SH-SY5Y (cell line): ENCODE measurements around the gene SFXN5.

Experiments used
- GATA2 ChIP-seq: IDR thresholded peaks from 2 replicates; pipeline ENCODE4 v1.6.1; 2011; ENCODE audit warnings: mild to moderate bottlenecking, low read depth, low read length
- GATA3 ChIP-seq: IDR thresholded peaks from 2 replicates; pipeline ENCODE4 v1.6.1; 2011; ENCODE audit warnings: low read depth, mild to moderate bottlenecking, low read length, moderate library complexity

DNA sequence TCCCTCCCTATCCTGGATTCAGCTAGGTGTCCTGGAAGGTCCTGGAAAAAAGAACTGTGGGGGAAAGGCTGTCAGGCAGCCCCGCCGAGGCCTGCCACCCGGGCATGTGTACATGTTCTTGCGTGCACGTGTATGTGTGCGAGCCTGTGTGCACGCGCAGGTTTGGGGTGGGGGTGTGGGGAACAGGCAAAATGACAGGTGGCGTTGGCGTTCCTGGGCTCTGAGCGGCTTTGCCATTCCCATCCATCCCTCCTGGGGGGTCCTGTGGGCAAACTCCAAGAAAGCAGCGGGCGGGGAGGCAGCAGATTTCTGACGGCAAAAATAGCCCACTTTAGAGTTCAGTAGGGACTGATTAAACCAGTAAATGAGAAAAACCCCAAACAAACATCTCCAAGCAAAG lies 118.6 kb downstream of the SFXN5 start:
- TF ChIP-seq GATA3 (no peak), GATA2 (no peak)
